HCT116 (cell line): ENCODE data around the gene COQ2. TPM values are rescaled to one million over a fixed set of nuclear protein-coding genes. Genes with fewer than 3 reads are reported as not detected.

Source experiments
- ATAC-seq: fragments of 200-7000 bp; cut with Tn5 transposase; 2 replicates; pipeline ENCODE4 v1.9.1; 2020; ENCODE audit warnings: mild to moderate bottlenecking, moderate library complexity
- Bru-seq: library from RNA; stranded (reverse); fragments of 400-500 nt; gene quantifications from one replicate; lab custom pipeline; 2021; lab: Mats Ljungman, UMichigan
- BruChase-seq, 2 experiments: library from RNA; stranded (reverse); fragments of 400-500 nt; gene quantifications; one replicate each; lab custom pipeline; 2021; lab: Mats Ljungman, UMichigan
- BruUV-seq: library from RNA; stranded (reverse); fragments of 400-500 nt; replicated peaks from 2 replicates; lab custom pipeline; 2021; lab: Mats Ljungman, UMichigan
- CTCF ChIA-PET: fragments of 300-600 bp; sonication (Branson Sonifier 250); formaldehyde crosslinking; loops from one replicate; lab custom pipeline; 2021; ENCODE audit warnings: antibody characterized with exemption; lab: Charles Lee
- POLR2A ChIA-PET: fragments of 300-600, 350-600 bp; sonication (Branson Sonifier 250); formaldehyde crosslinking; loops from one replicate; lab custom pipeline; 2021; ENCODE audit warnings: antibody characterized with exemption; lab: Charles Lee
- RAD21 ChIA-PET, 2 experiments: fragments of 300-600 bp; sonication (Branson Sonifier 250); formaldehyde crosslinking; loops; one replicate each; lab custom pipeline; 2023; ENCODE audit warnings: low total read pairs in 2 of 2; ENCODE audit not compliant: uncharacterized antibody in 2 of 2, unreplicated experiment in 2 of 2, low non-redundant PET in 1 of 2; lab: Charles Lee
- DNase-seq: peaks from one replicate; pipeline ENCODE4 v3.0.0-alpha.2; 2010; ENCODE audit warnings: low read depth, low spot score
- H2AFZ ChIP-seq: fragments of 200-600 bp; shearing (Covaris generic), sonication (generic); 2 replicates; pipeline ENCODE4 v1.6.1; 2017; ENCODE audit warnings: low read depth, mixed run types, mixed read lengths, antibody characterized with exemption, low read length; ENCODE audit not compliant: poor library complexity, severe bottlenecking
- H3K27ac ChIP-seq: 2 replicates; pipeline ENCODE4 v1.5.1; 2012; ENCODE audit warnings: low read depth, low read length
- H3K27me3 ChIP-seq: fragments of 200-600 bp; sonication (generic); 2 replicates; pipeline ENCODE4 v1.6.1; 2016; ENCODE audit warnings: mixed run types, low read length, mixed read lengths; ENCODE audit not compliant: insufficient read depth
- H3K36me3 ChIP-seq, 2 experiments: fragments of 200-500 bp in 1 of 2; fragments of 200-600 bp in 1 of 2; sonication (Bioruptor generic) in 1 of 2; sonication (generic) in 1 of 2; 2 replicates each; pipeline versions ENCODE4 v1.5.1 to v1.6.1; 2014 to 2016; ENCODE audit warnings: low read length in 2 of 2, inconsistent platforms in 1 of 2, mixed read lengths in 1 of 2, mixed run types in 1 of 2; ENCODE audit not compliant: insufficient read depth in 2 of 2, control insufficient read depth in 1 of 2
- H3K4me1 ChIP-seq, 2 experiments: fragments of 200-600 bp in 1 of 2; sonication (generic) in 1 of 2; 2 replicates each; pipeline versions ENCODE4 v1.5.1 to v1.6.1; 2012 to 2017; ENCODE audit warnings: low read length in 2 of 2, inconsistent platforms in 1 of 2, mild to moderate bottlenecking in 1 of 2, mixed read lengths in 1 of 2, mixed run types in 1 of 2, moderate library complexity in 1 of 2; ENCODE audit not compliant: insufficient read depth in 2 of 2, control insufficient read depth in 1 of 2
- H3K4me2 ChIP-seq: fragments of 200-600 bp; sonication (generic); 2 replicates; pipeline ENCODE4 v1.6.1; 2017; ENCODE audit warnings: mixed run types, low read length, mixed read lengths
- H3K4me3 ChIP-seq, 2 experiments: fragments of 200-600 bp in 1 of 2; sonication (generic) in 1 of 2; replicated peaks in 1 of 2; 2 replicates each; pipeline ENCODE4 v1.5.1; 2011 to 2016; ENCODE audit warnings: low read length in 2 of 2, control low read depth in 1 of 2, low read depth in 1 of 2, mild to moderate bottlenecking in 1 of 2, mixed read lengths in 1 of 2, mixed run types in 1 of 2
- H3K79me2 ChIP-seq: fragments of 200-600 bp; sonication (generic); 2 replicates; pipeline ENCODE4 v1.6.1; 2017; ENCODE audit warnings: mild to moderate bottlenecking, mixed run types, low read length, moderate library complexity, mixed read lengths; ENCODE audit not compliant: insufficient read depth
- H3K9ac ChIP-seq: fragments of 200-600 bp; sonication (generic); 2 replicates; pipeline ENCODE4 v1.6.1; 2016; ENCODE audit warnings: low read length, mixed read lengths
- H3K9me2 ChIP-seq: fragments of 200-600 bp; sonication (generic), shearing (Covaris generic); 2 replicates; pipeline ENCODE4 v1.6.1; 2017; ENCODE audit warnings: mixed run types, mild to moderate bottlenecking, moderate library complexity; ENCODE audit not compliant: insufficient read depth
- H3K9me3 ChIP-seq, 2 experiments: fragments of 200-500 bp in 1 of 2; fragments of 200-600 bp in 1 of 2; sonication (Bioruptor generic) in 1 of 2; sonication (generic) in 1 of 2; 2 replicates each; pipeline ENCODE4 v1.6.1; 2014 to 2017; ENCODE audit warnings: low read length in 2 of 2, mixed read lengths in 2 of 2, inconsistent platforms in 1 of 2, low read depth in 1 of 2, mild to moderate bottlenecking in 1 of 2, mixed run types in 1 of 2, moderate library complexity in 1 of 2; ENCODE audit not compliant: control insufficient read depth in 1 of 2, insufficient read depth in 1 of 2
- H4K20me1 ChIP-seq: fragments of 200-600 bp; sonication (generic), shearing (Covaris generic); 2 replicates; pipeline ENCODE4 v1.6.1; 2017; ENCODE audit warnings: mixed run types, mild to moderate bottlenecking, moderate library complexity; ENCODE audit not compliant: insufficient read depth
- ATF3 ChIP-seq: IDR thresholded peaks from 2 replicates; pipeline ENCODE4 v1.6.1; 2012
- CBX3 ChIP-seq: IDR thresholded peaks from 2 replicates; pipeline ENCODE4 v1.6.1; 2012; ENCODE audit warnings: low read depth
- CEBPB ChIP-seq: IDR thresholded peaks from 2 replicates; pipeline ENCODE4 v1.6.1; 2012; ENCODE audit warnings: low read depth
- ELF1 ChIP-seq: IDR thresholded peaks from 2 replicates; pipeline ENCODE4 v1.6.1; 2012; ENCODE audit warnings: low read depth, borderline replicate concordance
- EZH2 ChIP-seq: fragments of 200-600 bp; sonication (generic); IDR thresholded peaks from 2 replicates; pipeline ENCODE4 v1.6.1; 2017; ENCODE audit warnings: antibody characterized with exemption, mixed run types
- EZH2phosphoT487 ChIP-seq: fragments of 200-600 bp; IDR thresholded peaks from 2 replicates; pipeline ENCODE4 v1.6.1; 2018; ENCODE audit warnings: antibody characterized with exemption, borderline replicate concordance
- JUND ChIP-seq: IDR thresholded peaks from 2 replicates; pipeline ENCODE4 v1.6.1; 2012
- MAX ChIP-seq: IDR thresholded peaks from 2 replicates; pipeline ENCODE4 v1.6.1; 2012
- RAD21 ChIP-seq: IDR thresholded peaks from 2 replicates; pipeline ENCODE4 v1.6.1; 2012; ENCODE audit warnings: low read depth, mild to moderate bottlenecking
- REST ChIP-seq: IDR thresholded peaks from 2 replicates; pipeline ENCODE4 v1.6.1; 2012; ENCODE audit warnings: low read depth
- SP1 ChIP-seq: IDR thresholded peaks from 2 replicates; pipeline ENCODE4 v1.6.1; 2012; ENCODE audit warnings: low read depth
- SRF ChIP-seq: IDR thresholded peaks from 2 replicates; pipeline ENCODE4 v1.6.1; 2012; ENCODE audit warnings: low read depth
- TCF7L2 ChIP-seq: IDR thresholded peaks from 2 replicates; pipeline ENCODE4 v1.7.0; 2011; ENCODE audit warnings: borderline replicate concordance, inconsistent platforms; ENCODE audit not compliant: insufficient read depth, insufficient read length; ENCODE audit errors: extremely low read depth
- ZBTB33 ChIP-seq: IDR thresholded peaks from 2 replicates; pipeline ENCODE4 v1.6.1; 2011; ENCODE audit warnings: mild to moderate bottlenecking, low read length, moderate library complexity; ENCODE audit not compliant: insufficient replicate concordance; ENCODE audit errors: extremely low read depth
- ZFX ChIP-seq: fragments of 450-650 bp; IDR thresholded peaks from 2 replicates; pipeline ENCODE4 v1.6.1; 2017
- intact Hi-C: fragments of 100-400 bp; cut with micrococcal nuclease; formaldehyde crosslinking; loops from 2 replicates; pipeline ENCODE4 v1.10.0; 2022
- long read RNA-seq: library from polyadenylated mRNA; unstranded; transcript quantifications from one replicate; pipeline ENCODE4 v2.0.0, GENCODE V29; 2021; ENCODE audit not compliant: unreplicated experiment
- polyA plus RNA-seq: library from polyadenylated mRNA; unstranded; fragments of >200 nt; gene quantifications from 2 replicates; pipeline ENCODE4 v1.2.1, GENCODE V29; 2012; ENCODE audit warnings: missing spikeins
- total RNA-seq: library from RNA; stranded (reverse); gene quantifications from one replicate; pipeline ENCODE4 v1.2.1, GENCODE V29; 2021; ENCODE audit not compliant: unreplicated experiment

Gene COQ2
- total RNA-seq (20.6 TPM), Bru-seq, nascent RNA (percentile 81 among the genes with signal in this experiment), BruChase-seq, experiment 1, labeled RNA remaining after a 6-hour chase (percentile 79 among the genes with signal in this experiment), BruChase-seq, experiment 2, labeled RNA remaining after a 2-hour chase (percentile 68 among the genes with signal in this experiment)
- 9.2 and 11.5 TPM in 2 replicates for polyA plus RNA-seq
- long read RNA-seq, transcript COQ2-206 (7 exons, 1,641 nt): major isoform, 28 of 51 reads
- long read RNA-seq, partial matches to known transcripts: 5 of 51 reads
- long read RNA-seq, other reads (novel, unspliced or antisense): 17 of 51 reads

GRCh38 chr4:83284193-83285054 is at the start of gene COQ2:
Gene COQ2 (minus strand): TSS chr4:83284798. CDS start chr4:83284764, 34 bp downstream.
- H3K27ac ChIP-seq: peak within 1 kb of the TSS; percentile 90
- ChIA-PET RAD21 (no interaction called here), POLR2A (interaction anchor here (0.7 to 1.3 kb wide), 6 partner anchors 10 to 249 kb away, joined by 3 to 7 read pairs (median 4); partner anchors contain the start of gene COPS4), CTCF (interaction anchor here (0.7 to 2.1 kb wide), 11 partner anchors 9 to 822 kb away, joined by 3 to 11 read pairs (median 4); partner anchors contain the start of genes COPS4, HELQ and MRPS18C)
- H3K9me3 ChIP-seq: no peaks in the 10 kb centered on the region
- H4K20me1 ChIP-seq: no peaks in the 10 kb centered on the region
- BruUV-seq: no TSS peak
- DNase-seq (peak; percentile 79), ATAC-seq (peak; percentile 91)
- H3K9me2 ChIP-seq: no peaks in the 10 kb centered on the region
- peaks cover 6 to 27% of the 10 kb centered on the region in 2 experiments; a peak in 3 of 4 replicates for H3K4me1 ChIP-seq
- peak within 1 kb of the TSS; percentile 63 to 66 for H3K4me3 ChIP-seq
- H3K27me3 ChIP-seq: no peaks in the 10 kb centered on the region
- intact Hi-C loops: loop anchor here (5.0 kb wide), 1 partner anchor 382 kb away; the partner anchor contains the start of gene THAP9
- H2AFZ ChIP-seq: peak within 1 kb of the TSS; percentile 97
- peak within 1 kb of the TSS; percentile 81 for H3K4me2 ChIP-seq
- H3K9ac ChIP-seq: peak within 1 kb of the TSS; percentile 83
- H3K36me3 ChIP-seq: no peaks in the 10 kb centered on the region
- H3K79me2 ChIP-seq: peaks cover 32% of the 10 kb centered on the region
- no peak for TF ChIP-seq RAD21
- TF ChIP-seq EZH2phosphoT487: no peak
- TF ChIP-seq ATF3: no peak
- TF ChIP-seq MAX: peak; percentile 74
- TF ChIP-seq ZFX: peak; percentile 67
- TF ChIP-seq SP1: no peak; the same call in 1 of the 2 replicates
- TF ChIP-seq JUND: no peak
- no peak for TF ChIP-seq ZBTB33
- TF ChIP-seq ELF1: no peak
- TF ChIP-seq CBX3: 0 out of 2 replicates have a peak, but pooled peaks have one; percentile 2
- TF ChIP-seq TCF7L2: peak; percentile 8
- TF ChIP-seq EZH2: no peak
- TF ChIP-seq SRF: no peak
- TF ChIP-seq REST: peak; percentile 15; the same call in 1 of the 2 replicates
- no peak for TF ChIP-seq CEBPB
